ENCODE data around the gene GAS5. TPM values are rescaled to one million over a fixed set of nuclear protein-coding genes. Genes with fewer than 3 reads are reported as not detected.

The GAS5 gene
- total RNA-seq, 1 donor from 2014 or later: 549 TPM

- no peaks in the 10 kb centered on the region for H3K4me1 Mint-ChIP-seq (ENCODE audit: unreplicated experiment)
- no peak overlapping the region for H3K27ac Mint-ChIP-seq (ENCODE audit: unreplicated experiment)
- no peaks in the 10 kb centered on the region for H3K27me3 Mint-ChIP-seq (ENCODE audit: unreplicated experiment)
- no peak overlapping the region for H3K4me3 Mint-ChIP-seq (ENCODE audit: unreplicated experiment)
- no peak for DNase-seq (ENCODE audit: extremely low spot score, unreplicated experiment)
- no peaks in the 10 kb centered on the region for H3K9me3 Mint-ChIP-seq (ENCODE audit: unreplicated experiment)
- peaks cover 26% of the 10 kb centered on the region for H3K36me3 Mint-ChIP-seq (ENCODE audit: unreplicated experiment)
- TF ChIP-seq CTCF (IDR thresholded peaks at IDR 0.05): no peak
These were observed 25.8 kb upstream of the GAS5 start for GRCh38 chr1:173893611-173894010.

GRCh38 chr1:173889885-173890284 lies 22.1 kb upstream of the GAS5 start:
- Mint-ChIP-seq H3K36me3 (ENCODE audit: unreplicated experiment) (peaks cover 40% of the 10 kb centered on the region), H3K27ac (ENCODE audit: unreplicated experiment) (no peak overlapping the region), H3K27me3 (ENCODE audit: unreplicated experiment) (no peaks in the 10 kb centered on the region), H3K4me1 (ENCODE audit: unreplicated experiment) (no peaks in the 10 kb centered on the region), H3K4me3 (ENCODE audit: unreplicated experiment) (no peak overlapping the region), H3K9me3 (ENCODE audit: unreplicated experiment) (no peaks in the 10 kb centered on the region)
- no peak for DNase-seq (ENCODE audit: extremely low spot score, unreplicated experiment)
- no peak for TF ChIP-seq CTCF (IDR thresholded peaks at IDR 0.05)

- H3K4me3 Mint-ChIP-seq (ENCODE audit: unreplicated experiment): no peak overlapping the region
- no peaks in the 10 kb centered on the region for H3K9me3 Mint-ChIP-seq (ENCODE audit: unreplicated experiment)
- no peaks in the 10 kb centered on the region for H3K27me3 Mint-ChIP-seq (ENCODE audit: unreplicated experiment)
- peaks cover 36% of the 10 kb centered on the region for H3K36me3 Mint-ChIP-seq (ENCODE audit: unreplicated experiment)
- TF ChIP-seq CTCF (IDR thresholded peaks at IDR 0.05): no peak
- H3K4me1 Mint-ChIP-seq (ENCODE audit: unreplicated experiment): no peaks in the 10 kb centered on the region
- H3K27ac Mint-ChIP-seq (ENCODE audit: unreplicated experiment): no peak overlapping the region
- no peak for DNase-seq (ENCODE audit: extremely low spot score, unreplicated experiment)
These were observed 21.0 kb upstream of the GAS5 start for GRCh38 chr1:173888749-173889148.

- H3K4me1 Mint-ChIP-seq (ENCODE audit: unreplicated experiment): no peaks in the 10 kb centered on the region
- H3K9me3 Mint-ChIP-seq (ENCODE audit: unreplicated experiment): no peaks in the 10 kb centered on the region
- no peak overlapping the region for H3K4me3 Mint-ChIP-seq (ENCODE audit: unreplicated experiment)
- H3K36me3 Mint-ChIP-seq (ENCODE audit: unreplicated experiment): peaks cover 32% of the 10 kb centered on the region
- DNase-seq (ENCODE audit: extremely low spot score, unreplicated experiment): no peak
- no peak for TF ChIP-seq CTCF (IDR thresholded peaks at IDR 0.05)
- no peak overlapping the region for H3K27ac Mint-ChIP-seq (ENCODE audit: unreplicated experiment)
- H3K27me3 Mint-ChIP-seq (ENCODE audit: unreplicated experiment): no peaks in the 10 kb centered on the region
These were observed 19.8 kb upstream of the GAS5 start for GRCh38 chr1:173887627-173888026.

- Mint-ChIP-seq H3K9me3 (ENCODE audit: unreplicated experiment) (no peaks in the 10 kb centered on the region), H3K4me1 (ENCODE audit: unreplicated experiment) (no peaks in the 10 kb centered on the region), H3K27me3 (ENCODE audit: unreplicated experiment) (no peaks in the 10 kb centered on the region), H3K27ac (ENCODE audit: unreplicated experiment) (no peak overlapping the region), H3K4me3 (ENCODE audit: unreplicated experiment) (no peak overlapping the region), H3K36me3 (ENCODE audit: unreplicated experiment) (peaks cover 31% of the 10 kb centered on the region)
- no peak for TF ChIP-seq CTCF (IDR thresholded peaks at IDR 0.05)
- DNase-seq (ENCODE audit: extremely low spot score, unreplicated experiment): no peak
These were observed 19.2 kb upstream of the GAS5 start for GRCh38 chr1:173886746-173887611.

Measured in osteocyte (in vitro differentiated cells).